ENCODE data around the gene DYNC2I2. TPM values are rescaled to one million over a fixed set of nuclear protein-coding genes. Genes with fewer than 3 reads are reported as not detected.
"Not testable (repeated sequence)": the region's sequence is repeated elsewhere in the genome, so short reads cannot be mapped to it uniquely, and the experiment has no call there.

The DYNC2I2 gene
- polyA plus RNA-seq, 1 donor from 2014 or later: 82.5 TPM

GRCh38 chr9:128586934-128587333, 69.7 kb downstream of the DYNC2I2 start:
- not testable (repeated sequence) for H3K4me2 ChIP-seq (ENCODE audit: low read length); H4K20me1 ChIP-seq (ENCODE audit: insufficient read depth); H3K79me2 ChIP-seq (replicated peaks; ENCODE audit: insufficient read depth, low read length); H3K27ac ChIP-seq (ENCODE audit: low read length); H3K4me3 ChIP-seq (ENCODE audit: low read length); H3F3A ChIP-seq (ENCODE audit: insufficient read depth, low read length, poor library complexity, severe bottlenecking); H3K9me2 ChIP-seq (ENCODE audit: insufficient read depth, low read length); H3K9me3 ChIP-seq (ENCODE audit: low read length); H3K27me3 ChIP-seq (ENCODE audit: insufficient read depth, low read depth, low read length); H2AFZ ChIP-seq (ENCODE audit: low read depth, low read length); H3K9ac ChIP-seq (ENCODE audit: low read length)
- peaks cover 14% of the 10 kb centered on the region for H3K36me3 ChIP-seq (ENCODE audit: insufficient read depth, low read length)

DNA sequence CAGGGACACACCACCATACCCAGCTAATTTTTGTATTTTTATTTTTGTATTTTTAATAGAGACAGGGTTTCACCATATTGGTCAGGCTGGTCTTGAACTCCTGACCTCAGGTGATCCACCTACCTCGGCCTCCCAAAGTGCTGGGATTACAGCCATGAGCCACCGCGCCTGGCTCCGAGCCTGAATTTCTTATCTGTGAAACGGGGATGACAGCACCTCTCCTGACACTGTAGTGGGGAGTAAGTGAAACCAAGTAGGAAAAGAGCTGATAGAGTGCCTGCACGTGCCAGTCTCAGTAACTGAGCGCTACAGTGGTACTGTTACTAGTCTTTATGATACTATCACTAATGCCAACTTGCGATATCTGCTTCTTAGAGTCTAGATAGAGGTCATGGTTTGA, 71.5 kb downstream of the DYNC2I2 start:
- H3K4me2 ChIP-seq (ENCODE audit: low read length); H3K79me2 ChIP-seq (replicated peaks; ENCODE audit: insufficient read depth, low read length); H3F3A ChIP-seq (ENCODE audit: insufficient read depth, low read length, poor library complexity, severe bottlenecking); H4K20me1 ChIP-seq (ENCODE audit: insufficient read depth); H2AFZ ChIP-seq (ENCODE audit: low read depth, low read length); H3K4me3 ChIP-seq (ENCODE audit: low read length); H3K27ac ChIP-seq (ENCODE audit: low read length); H3K9me3 ChIP-seq (ENCODE audit: low read length); H3K27me3 ChIP-seq (ENCODE audit: insufficient read depth, low read depth, low read length); H3K9me2 ChIP-seq (ENCODE audit: insufficient read depth, low read length); H3K9ac ChIP-seq (ENCODE audit: low read length): not testable (repeated sequence)
- peaks cover 17% of the 10 kb centered on the region for H3K36me3 ChIP-seq (ENCODE audit: insufficient read depth, low read length)

Other genes starting within 250 kb of the DYNC2I2 start
- gene CERCAM, start 236.0 kb downstream of the DYNC2I2 start, polyA plus RNA-seq: 1.1 and 1.8 TPM in 2 replicates
- 39.3 and 40.4 TPM in 2 replicates for gene ODF2, start 200.8 kb downstream of the DYNC2I2 start, polyA plus RNA-seq
- gene GLE1, start 152.1 kb downstream of the DYNC2I2 start, polyA plus RNA-seq: 29.6 and 33.2 TPM in 2 replicates
- 287 and 353 TPM in 2 replicates for gene SPTAN1, start 104.3 kb downstream of the DYNC2I2 start, polyA plus RNA-seq
- 549 and 855 TPM in 2 replicates for gene SET, start 32.4 kb upstream of the DYNC2I2 start, polyA plus RNA-seq
- 0.06 and 1.4 TPM in 2 replicates for gene PKN3, start 45.7 kb upstream of the DYNC2I2 start, polyA plus RNA-seq
- 0.09 TPM in 1 of 2 replicates, not detected in the other for gene ZDHHC12, start 67.3 kb upstream of the DYNC2I2 start, polyA plus RNA-seq
- gene ZER1, start 115.1 kb upstream of the DYNC2I2 start, polyA plus RNA-seq: 30.6 and 32.2 TPM in 2 replicates
- gene TBC1D13, start 130.4 kb upstream of the DYNC2I2 start, polyA plus RNA-seq: 24.4 and 30.0 TPM in 2 replicates
- gene ENDOG, start 161.7 kb upstream of the DYNC2I2 start, polyA plus RNA-seq: 60.1 and 61.5 TPM in 2 replicates
- 26.7 and 34.7 TPM in 2 replicates for gene SPOUT1, start 172.9 kb upstream of the DYNC2I2 start, polyA plus RNA-seq
- 22.6 and 24.4 TPM in 2 replicates for gene KYAT1, start 225.1 kb upstream of the DYNC2I2 start, polyA plus RNA-seq
- gene LRRC8A, start 225.3 kb upstream of the DYNC2I2 start, polyA plus RNA-seq: 11.6 and 15.6 TPM in 2 replicates